Ectodermal cell (in vitro differentiated cells): Measurements from ENCODE around the gene ZAP70.

Source experiments
- H3K27ac ChIP-seq: 2 replicates; pipeline ENCODE4 v1.7.0; 2013; ENCODE audit warnings: mild to moderate bottlenecking, low read depth, low read length; ENCODE audit not compliant: insufficient read depth, poor library complexity, severe bottlenecking
- H3K27me3 ChIP-seq: 2 replicates; pipeline ENCODE4 v1.7.0; 2013; ENCODE audit warnings: mild to moderate bottlenecking, low read length; ENCODE audit not compliant: insufficient read depth, control insufficient read depth, poor library complexity, severe bottlenecking
- H3K36me3 ChIP-seq: one replicate; pipeline ENCODE4 v1.7.0; 2013; ENCODE audit warnings: low read length; ENCODE audit not compliant: control insufficient read depth, insufficient read depth
- H3K4me1 ChIP-seq: one replicate; pipeline ENCODE4 v1.7.0; 2013; ENCODE audit warnings: low read length; ENCODE audit not compliant: control insufficient read depth, insufficient read depth
- H3K4me3 ChIP-seq: 2 replicates; pipeline ENCODE4 v1.7.0; 2013; ENCODE audit warnings: low read depth, low read length, control low read depth; ENCODE audit not compliant: insufficient read depth
- H3K9me3 ChIP-seq: 2 replicates; pipeline ENCODE4 v1.7.0; 2013; ENCODE audit warnings: mild to moderate bottlenecking, low read length, moderate library complexity; ENCODE audit not compliant: control insufficient read depth
- WGBS, 2 experiments: methylation state at CpG; one replicate each; pipeline ENCODE4 v1.1.7; 2013; ENCODE audit warnings: missing lambda C conversion rate in 2 of 2; 5-methylcytosine and 5-hydroxymethylcytosine counted together

ZAP70 gene

DNA sequence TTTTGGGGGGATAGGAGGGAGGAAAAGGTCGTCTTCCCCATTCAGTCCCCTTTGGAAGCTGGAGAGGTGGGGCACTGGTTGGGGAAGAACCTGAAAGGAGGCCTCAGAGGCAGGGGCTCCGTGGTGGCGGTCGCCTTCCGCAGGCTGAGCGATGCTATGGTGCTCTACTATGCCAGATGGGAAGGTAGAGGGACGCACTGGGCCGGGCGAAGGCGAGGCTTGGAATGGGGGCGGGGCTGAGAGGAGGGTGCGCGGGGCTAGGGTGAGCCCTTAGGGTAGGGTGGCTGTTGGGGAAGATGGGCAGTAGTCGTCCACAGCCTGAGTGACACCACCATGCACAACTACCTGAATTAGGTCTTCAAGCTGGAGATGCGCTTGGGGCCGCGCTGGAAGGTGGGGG, 11.1 kb downstream of the ZAP70 start:
- Histone ChIP-seq H3K9me3 (no peaks in the 10 kb centered on the region), H3K4me1 (no peaks in the 10 kb centered on the region), H3K27ac (no peak overlapping the region), H3K27me3 (no peaks in the 10 kb centered on the region), H3K36me3 (no peaks in the 10 kb centered on the region), H3K4me3 (no peak overlapping the region)
- WGBS, 2 experiments = 92 to 93% methylated on average over 17 of the region's 17 CpGs

DNA sequence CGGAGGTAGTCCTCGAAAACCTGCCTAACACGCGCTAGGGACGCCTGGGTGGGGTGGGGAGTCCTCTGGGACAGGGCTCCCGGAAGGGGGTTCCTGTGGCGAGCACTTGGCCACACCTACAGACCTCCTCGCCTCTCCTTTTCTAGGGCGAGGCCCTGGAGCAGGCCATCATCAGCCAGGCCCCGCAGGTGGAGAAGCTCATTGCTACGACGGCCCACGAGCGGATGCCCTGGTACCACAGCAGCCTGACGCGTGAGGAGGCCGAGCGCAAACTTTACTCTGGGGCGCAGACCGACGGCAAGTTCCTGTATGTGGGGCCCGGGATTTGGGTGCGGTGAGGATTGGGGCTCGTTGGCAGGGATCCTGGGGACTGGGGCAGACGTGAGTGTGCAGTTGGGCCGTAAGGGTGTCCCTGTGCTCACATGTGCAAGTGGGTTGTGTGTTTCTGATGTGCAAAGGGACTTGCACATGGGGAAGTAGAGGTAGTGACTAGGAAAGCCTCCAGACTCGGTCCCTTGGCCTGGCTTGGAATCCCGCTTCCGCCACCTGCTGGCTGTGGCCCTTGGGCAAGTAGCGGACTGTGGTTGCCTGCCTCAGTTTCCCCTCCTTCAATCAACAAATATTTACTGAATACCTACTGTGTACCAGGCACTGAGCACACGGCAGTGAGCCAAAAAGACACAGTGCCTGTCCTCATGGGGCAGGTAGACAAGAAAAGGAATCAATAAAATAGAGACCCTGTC, 11.7 kb downstream of the ZAP70 start:
- 94 to 95% methylated on average over 31 of the region's 31 CpGs for WGBS, 2 experiments
- no peaks in the 10 kb centered on the region for H3K9me3 ChIP-seq
- no peaks in the 10 kb centered on the region for H3K27me3 ChIP-seq
- H3K36me3 ChIP-seq = no peaks in the 10 kb centered on the region
- no peaks in the 10 kb centered on the region for H3K4me1 ChIP-seq
- no peak overlapping the region for H3K27ac ChIP-seq
- H3K4me3 ChIP-seq = no peak overlapping the region

DNA sequence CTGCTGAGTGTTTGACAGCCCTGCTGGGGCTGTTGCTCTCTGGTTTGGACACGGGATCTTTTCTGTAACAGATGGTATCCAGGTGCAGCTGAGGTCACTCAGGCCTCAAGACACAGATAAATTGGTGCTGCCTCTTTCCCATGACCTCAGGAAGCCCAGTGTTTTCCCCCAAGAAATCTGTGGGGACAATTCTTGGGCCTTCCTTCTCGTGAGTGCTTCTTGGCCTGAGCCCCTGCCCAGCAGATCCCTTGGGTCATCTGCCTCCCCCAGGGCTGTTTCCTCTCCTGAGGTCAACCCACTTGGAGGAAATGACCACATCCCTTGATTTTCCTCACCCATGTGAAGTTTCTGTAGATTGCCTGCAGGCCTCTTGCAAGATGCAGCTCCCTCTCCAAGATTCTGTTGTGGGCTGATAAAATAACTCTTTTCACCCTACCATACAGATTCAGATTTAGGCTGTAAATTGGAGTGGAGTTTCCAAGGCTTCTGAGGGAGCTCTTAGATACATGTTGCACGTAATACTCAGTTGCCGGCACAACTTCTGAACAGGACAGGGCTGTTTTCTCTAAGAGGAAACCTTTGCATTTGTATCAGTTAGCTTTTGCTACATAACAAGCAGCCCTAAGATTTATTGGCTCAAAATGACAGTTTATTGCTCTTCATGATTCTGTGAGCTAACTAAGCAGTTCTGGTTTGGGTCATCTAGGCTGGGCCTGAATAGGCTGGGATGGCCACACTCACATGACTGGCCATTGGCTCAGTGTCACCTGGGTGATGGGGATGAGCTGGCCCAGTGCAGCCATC, 13.1 kb downstream of the ZAP70 start:
- H3K27me3 ChIP-seq = no peaks in the 10 kb centered on the region
- no peaks in the 10 kb centered on the region for H3K9me3 ChIP-seq
- 66 to 68% methylated on average over 4 of the region's 4 CpGs for WGBS, 2 experiments
- no peak overlapping the region for H3K4me3 ChIP-seq
- H3K36me3 ChIP-seq = no peaks in the 10 kb centered on the region
- no peak overlapping the region for H3K27ac ChIP-seq
- H3K4me1 ChIP-seq = no peaks in the 10 kb centered on the region

DNA sequence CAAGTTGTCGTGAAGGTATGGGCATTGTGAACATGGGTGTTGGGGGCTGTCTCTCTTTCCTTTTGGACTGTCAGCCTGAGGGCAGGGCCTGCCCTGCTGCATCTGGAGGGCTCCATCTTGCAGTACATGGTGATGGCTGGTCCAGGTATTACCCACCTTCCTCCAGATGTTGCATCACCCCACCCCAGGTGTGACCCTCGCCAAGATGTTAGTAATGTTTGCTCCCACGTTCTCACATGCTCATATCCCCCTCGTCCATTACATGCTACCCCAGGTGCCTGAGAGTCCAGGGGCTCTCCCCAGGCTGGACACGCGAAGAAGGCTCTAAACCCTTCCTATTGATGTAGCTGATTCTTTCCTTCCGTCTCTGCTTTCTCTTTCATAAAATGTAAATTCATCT, 13.9 kb downstream of the ZAP70 start:
- no peaks in the 10 kb centered on the region for H3K36me3 ChIP-seq
- no peaks in the 10 kb centered on the region for H3K27me3 ChIP-seq
- no peaks in the 10 kb centered on the region for H3K9me3 ChIP-seq
- no peaks in the 10 kb centered on the region for H3K4me1 ChIP-seq
- 91 to 96% methylated on average over 7 of the region's 7 CpGs for WGBS, 2 experiments
- no peak overlapping the region for H3K27ac ChIP-seq
- no peak overlapping the region for H3K4me3 ChIP-seq

DNA sequence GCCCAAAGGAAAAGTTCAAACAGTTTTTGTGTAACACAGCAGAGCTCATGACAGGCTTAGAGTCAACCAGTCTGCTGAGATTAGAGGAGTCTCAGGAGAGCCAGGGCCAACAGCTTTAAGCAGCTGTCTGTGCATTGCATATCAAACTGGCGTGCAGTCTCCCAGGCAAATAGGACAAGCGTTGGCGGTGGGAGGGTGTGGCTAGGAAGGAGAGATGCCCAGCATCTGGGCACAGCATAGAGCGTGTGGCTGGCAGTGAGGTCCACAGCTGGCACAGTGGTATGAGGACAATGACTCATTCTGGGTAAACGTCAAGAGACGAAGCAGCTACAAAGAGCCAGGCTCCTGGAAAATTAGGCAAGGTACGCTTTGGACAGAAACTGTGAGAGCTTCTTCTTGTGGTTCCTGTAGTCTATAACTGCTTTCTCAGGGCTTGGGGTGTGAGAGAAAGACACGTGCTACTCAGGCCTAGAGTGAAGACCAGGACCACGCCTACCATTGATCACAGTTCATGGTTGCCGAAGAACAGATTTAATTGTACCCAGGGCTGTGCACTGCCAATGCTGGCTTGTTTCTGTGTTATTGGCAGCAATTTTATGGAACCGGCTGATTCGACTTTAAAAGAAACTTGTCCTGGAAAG, 14.8 kb downstream of the ZAP70 start:
- Histone ChIP-seq H3K27ac (no peak overlapping the region), H3K27me3 (no peaks in the 10 kb centered on the region), H3K4me3 (no peak overlapping the region), H3K9me3 (no peaks in the 10 kb centered on the region), H3K4me1 (no peaks in the 10 kb centered on the region), H3K36me3 (no peaks in the 10 kb centered on the region)
- WGBS, 2 experiments = 92 to 94% methylated on average over 12 of the region's 12 CpGs

DNA sequence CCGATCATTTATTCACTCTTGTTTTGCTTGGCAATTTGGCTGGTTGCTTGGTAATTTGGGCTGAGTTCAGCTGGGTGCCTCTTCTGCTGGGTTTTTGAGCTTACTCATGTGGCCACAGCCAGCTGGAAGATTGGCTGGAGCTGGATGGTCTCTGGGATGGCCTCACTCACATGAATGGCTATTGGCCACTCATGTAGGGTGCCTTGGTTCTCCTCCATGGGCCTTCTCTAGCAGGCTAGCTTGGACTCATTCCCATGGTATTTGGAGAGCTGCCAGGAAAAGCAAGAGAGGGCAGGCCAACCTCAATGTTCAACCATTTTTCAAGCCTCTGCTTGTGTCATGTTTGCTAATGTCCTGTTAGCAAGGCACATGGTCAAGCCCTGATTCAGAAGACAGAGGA, 16.9 kb downstream of the ZAP70 start:
- no peaks in the 10 kb centered on the region for H3K4me1 ChIP-seq
- no peaks in the 10 kb centered on the region for H3K36me3 ChIP-seq
- no peak overlapping the region for H3K4me3 ChIP-seq
- no peaks in the 10 kb centered on the region for H3K9me3 ChIP-seq
- no peaks in the 10 kb centered on the region for H3K27me3 ChIP-seq
- H3K27ac ChIP-seq = no peak overlapping the region
- WGBS, 2 experiments = 87 to 100% methylated on average over 1 of the region's 1 CpG

DNA sequence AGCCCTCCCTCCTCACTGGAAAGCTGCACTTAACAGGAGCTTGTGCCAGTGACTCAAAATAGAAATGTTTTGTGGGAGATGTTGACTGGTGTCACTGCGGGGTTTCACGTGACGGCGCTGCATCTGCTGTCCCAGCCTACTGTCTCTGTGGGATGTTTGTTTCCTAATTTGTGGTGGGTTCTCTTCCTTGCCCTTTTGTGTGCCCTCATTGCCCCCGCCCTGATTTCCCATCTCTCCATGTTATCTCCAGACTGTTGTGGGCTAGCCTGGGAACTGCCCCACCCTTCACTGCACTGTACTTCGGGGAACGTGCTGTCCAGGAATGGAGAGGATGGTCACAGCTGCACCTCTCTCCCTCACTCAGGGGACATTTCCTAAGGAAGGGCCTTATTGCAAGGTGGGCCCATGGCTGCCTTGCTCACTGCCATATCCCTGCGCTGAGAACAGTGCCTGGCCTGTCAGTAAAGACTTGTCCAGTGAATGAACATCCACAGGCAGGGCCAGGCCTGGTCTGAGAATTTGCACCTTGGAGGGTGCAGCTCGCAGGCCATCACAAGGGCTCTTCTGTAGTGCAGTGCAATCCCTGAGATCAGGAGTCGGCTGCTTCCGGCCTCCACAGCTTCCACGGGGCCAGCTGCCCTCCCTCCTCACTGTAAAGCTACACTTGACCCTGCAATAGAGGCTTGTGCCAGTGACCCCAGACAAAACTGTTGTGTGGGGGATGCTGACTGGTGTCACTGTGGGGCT, 18.1 kb downstream of the ZAP70 start:
- H3K27ac ChIP-seq = no peak overlapping the region

DNA sequence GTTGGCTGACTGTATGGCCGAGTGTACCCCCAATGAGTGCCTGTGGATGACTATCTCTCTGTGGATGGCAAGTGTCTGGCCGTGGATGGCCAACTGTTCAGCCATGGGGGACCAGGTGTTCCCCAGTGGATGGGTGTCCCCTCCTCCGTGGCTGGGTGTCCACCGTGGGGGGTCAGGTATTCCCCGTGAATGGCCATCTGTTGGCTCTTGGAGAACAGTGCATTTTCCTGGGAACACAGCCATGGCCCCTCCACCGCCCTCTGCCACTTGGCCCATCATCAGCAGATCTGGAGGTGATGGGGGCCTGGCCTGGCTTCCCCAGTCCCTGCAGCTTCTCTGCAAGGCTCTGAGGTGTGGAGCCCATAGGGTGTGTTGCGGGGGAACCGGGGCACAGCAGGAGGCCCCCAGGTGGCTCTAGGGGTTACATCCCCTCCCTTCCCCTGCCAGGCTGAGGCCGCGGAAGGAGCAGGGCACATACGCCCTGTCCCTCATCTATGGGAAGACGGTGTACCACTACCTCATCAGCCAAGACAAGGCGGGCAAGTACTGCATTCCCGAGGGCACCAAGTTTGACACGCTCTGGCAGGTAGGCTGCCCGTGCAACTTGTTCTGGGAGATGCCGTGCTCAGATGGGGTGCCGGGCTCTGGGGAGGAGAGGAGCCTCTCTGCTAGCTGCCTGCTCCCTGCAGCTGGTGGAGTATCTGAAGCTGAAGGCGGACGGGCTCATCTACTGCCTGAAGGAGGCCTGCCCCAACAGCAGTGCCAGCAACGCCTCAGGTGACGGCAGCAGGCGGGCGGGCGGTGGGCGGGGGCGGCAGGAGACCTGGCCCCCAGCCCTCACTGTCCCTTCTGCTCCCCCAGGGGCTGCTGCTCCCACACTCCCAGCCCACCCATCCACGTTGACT, 19.3 kb downstream of the ZAP70 start:
- no peaks in the 10 kb centered on the region for H3K9me3 ChIP-seq
- no peak overlapping the region for H3K27ac ChIP-seq
- WGBS, 2 experiments = 92 to 94% methylated on average over 28 of the region's 28 CpGs
- H3K36me3 ChIP-seq = no peaks in the 10 kb centered on the region
- H3K27me3 ChIP-seq = no peaks in the 10 kb centered on the region
- no peak overlapping the region for H3K4me3 ChIP-seq
- no peaks in the 10 kb centered on the region for H3K4me1 ChIP-seq

More for the DNA sequence above, 18.1 kb downstream of the ZAP70 start:
- Histone ChIP-seq H3K4me1 (no peaks in the 10 kb centered on the region), H3K27me3 (no peaks in the 10 kb centered on the region), H3K9me3 (no peaks in the 10 kb centered on the region), H3K4me3 (no peak overlapping the region), H3K36me3 (no peaks in the 10 kb centered on the region)
- 89 to 91% methylated on average over 12 of the region's 12 CpGs for WGBS, 2 experiments

DNA sequence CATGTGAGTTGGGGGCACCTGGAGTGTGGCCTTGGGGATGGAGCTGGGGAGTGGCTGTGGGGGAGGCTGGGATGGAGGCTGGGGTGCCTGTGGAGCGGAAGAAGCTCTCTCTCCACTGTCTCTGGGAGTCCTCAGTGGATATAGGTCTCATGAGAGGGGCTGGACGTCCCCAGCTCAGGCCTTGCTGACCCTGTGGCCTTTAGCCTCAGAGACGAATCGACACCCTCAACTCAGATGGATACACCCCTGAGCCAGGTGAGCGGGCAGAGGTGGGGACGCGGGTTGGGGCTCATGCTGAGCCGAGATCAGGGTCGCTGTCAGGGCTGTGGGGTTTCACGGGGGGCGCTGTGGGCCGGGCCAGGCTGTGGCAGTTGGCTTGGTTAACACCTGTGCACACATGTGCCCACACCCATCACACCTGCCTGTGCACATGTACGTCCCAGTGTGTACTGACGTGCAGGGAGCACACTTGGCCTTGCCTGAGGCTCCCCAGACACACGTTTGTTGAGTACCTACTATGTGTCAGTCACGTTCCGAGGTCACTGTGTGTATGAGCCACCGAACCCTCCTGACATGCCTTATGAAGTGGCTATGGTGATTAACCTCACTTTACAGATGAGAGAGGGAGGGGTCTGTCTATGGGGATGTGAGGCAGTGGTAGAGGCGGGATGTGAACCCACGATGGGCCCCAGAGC, 20.1 kb downstream of the ZAP70 start:
- no peak overlapping the region for H3K27ac ChIP-seq
- no peaks in the 10 kb centered on the region for H3K9me3 ChIP-seq
- no peak overlapping the region for H3K4me3 ChIP-seq
- no peaks in the 10 kb centered on the region for H3K36me3 ChIP-seq
- 93 to 94% methylated on average over 20 of the region's 20 CpGs for WGBS, 2 experiments
- H3K27me3 ChIP-seq = no peaks in the 10 kb centered on the region
- no peaks in the 10 kb centered on the region for H3K4me1 ChIP-seq
